Keratinocyte (primary cell): Measurements from ENCODE around the gene TRUB1. TPM values are rescaled to one million over a fixed set of nuclear protein-coding genes. Genes with fewer than 3 reads are reported as not detected.

Experiments used
- DNase-seq: peaks from one replicate; pipeline ENCODE4 v3.0.0-alpha.2; 2011; ENCODE audit warnings: low read depth, missing footprints, low spot score
- FAIRE-seq: peaks from 2 replicates; lab custom pipeline; 2011; peaks lifted over from hg19 to GRCh38; lab: Jason Lieb, UNC
- H2AFZ ChIP-seq: 2 replicates; pipeline ENCODE4 v1.6.0; 2012; ENCODE audit warnings: low read length, control low read depth, inconsistent platforms; ENCODE audit not compliant: control insufficient read depth
- H3K27ac ChIP-seq: 2 replicates; pipeline ENCODE4 v1.5.1; 2011; ENCODE audit warnings: low read length; ENCODE audit not compliant: control insufficient read depth, insufficient read depth
- H3K27me3 ChIP-seq: 3 replicates; pipeline ENCODE4 v1.6.0; 2011; ENCODE audit warnings: low read length; ENCODE audit not compliant: control insufficient read depth, insufficient read depth; ENCODE audit errors: extremely low read depth
- H3K36me3 ChIP-seq, 2 experiments: 2 replicates in 1 of 2; 3 replicates in 1 of 2; pipeline ENCODE4 v1.5.1; 2011; ENCODE audit warnings: low read length in 2 of 2, mild to moderate bottlenecking in 1 of 2; ENCODE audit not compliant: control insufficient read depth in 2 of 2, insufficient read depth in 2 of 2; ENCODE audit errors: extremely low read depth in 1 of 2
- H3K4me1 ChIP-seq: 3 replicates; pipeline ENCODE4 v1.5.1; 2011; ENCODE audit warnings: low read length; ENCODE audit not compliant: control insufficient read depth, insufficient read depth; ENCODE audit errors: extremely low read depth
- H3K4me2 ChIP-seq: 3 replicates; pipeline ENCODE4 v1.6.0; 2011; ENCODE audit warnings: low read depth, low read length; ENCODE audit not compliant: control insufficient read depth, insufficient read depth; ENCODE audit errors: extremely low read depth
- H3K4me3 ChIP-seq, 3 experiments: fragments of 200-600 bp in 1 of 3; sonication (generic) in 1 of 3; 2 replicates in 2 of 3; 3 replicates in 1 of 3; pipeline ENCODE4 v1.5.1; 2011 to 2016; ENCODE audit warnings: low read length in 3 of 3, mild to moderate bottlenecking in 3 of 3, control low read depth in 2 of 3, inconsistent platforms in 1 of 3, low read depth in 1 of 3, mixed read lengths in 1 of 3, mixed run types in 1 of 3, moderate library complexity in 1 of 3; ENCODE audit not compliant: control insufficient read depth in 2 of 3, insufficient read depth in 2 of 3; ENCODE audit errors: extremely low read depth in 1 of 3
- H3K79me2 ChIP-seq: 2 replicates; pipeline ENCODE4 v1.6.0; 2012; ENCODE audit warnings: low read length; ENCODE audit not compliant: control insufficient read depth, insufficient read depth
- H3K9ac ChIP-seq: 3 replicates; pipeline ENCODE4 v1.6.0; 2011; ENCODE audit warnings: low read length; ENCODE audit not compliant: control insufficient read depth, insufficient read depth; ENCODE audit errors: extremely low read depth
- H3K9me1 ChIP-seq: 3 replicates; pipeline ENCODE4 v1.6.0; 2011; ENCODE audit warnings: low read length; ENCODE audit not compliant: control insufficient read depth, insufficient read depth; ENCODE audit errors: extremely low read depth
- H3K9me3 ChIP-seq: 2 replicates; pipeline ENCODE4 v1.5.1; 2012; ENCODE audit warnings: low read depth, low read length; ENCODE audit not compliant: control insufficient read depth
- H4K20me1 ChIP-seq: 3 replicates; pipeline ENCODE4 v1.6.0; 2011; ENCODE audit warnings: low read length; ENCODE audit not compliant: control insufficient read depth, insufficient read depth; ENCODE audit errors: extremely low read depth
- CTCF ChIP-seq, 3 experiments: IDR thresholded peaks in 1 of 3; conservative IDR thresholded peaks in 1 of 3; optimal IDR thresholded peaks in 1 of 3; 2 replicates in 2 of 3; 3 replicates in 1 of 3; pipeline versions ENCODE3 to v1.5.1; 2011; ENCODE audit warnings: low read length in 3 of 3, mild to moderate bottlenecking in 3 of 3, moderate library complexity in 2 of 3, control low read depth in 1 of 3, inconsistent platforms in 1 of 3; ENCODE audit not compliant: insufficient read depth in 2 of 3; ENCODE audit errors: extremely low read depth in 1 of 3
- EZH2 ChIP-seq: IDR thresholded peaks from one replicate; pipeline ENCODE4 v1.6.1; 2012; ENCODE audit warnings: inconsistent platforms, mild to moderate bottlenecking, low read length, moderate library complexity
- dilution Hi-C: fragments of 300-500 bp; cut with MboI; formaldehyde crosslinking; loops from one replicate; pipeline ENCODE4 v1.7.0; 2020; ENCODE audit warnings: low sequenced_read_pairs; ENCODE audit not compliant: extremely low pct_ligation_motif_present
- polyA plus RNA-seq, 5 experiments: library from polyadenylated mRNA; depleted of rRNA in 3 of 5; stranded (reverse) in 3 of 5; stranded (forward) in 1 of 5; unstranded in 1 of 5; fragments of >200 nt; gene quantifications; 1 replicate in 1 of 5; 2 replicates in 3 of 5; 3 replicates in 1 of 5; pipeline versions ENCODE4 v1.2.1 to v1.2.3, GENCODE V29; 2011 to 2012; ENCODE audit warnings: missing spikeins in 2 of 5, low read depth in 1 of 5, low replicate concordance in 1 of 5

The TRUB1 gene
- polyA plus RNA-seq, 1 donor (not counting 4 experiments of a cell fraction or from before 2014, with no cell fraction given) = 20.5 TPM

GRCh38 chr10:114956466-114956865, 18.5 kb downstream of the TRUB1 start:
- dilution Hi-C loops = no loop called here
- peaks cover 0 to 3% of the 10 kb centered on the region in 2 experiments for H3K36me3 ChIP-seq

GRCh38 chr10:114957122-114957521, 19.1 kb downstream of the TRUB1 start:
- peak; percentile 9 for FAIRE-seq
- no peak overlapping the region for H3K27ac ChIP-seq
- H3K9me3 ChIP-seq = no peaks in the 10 kb centered on the region

More at GRCh38 chr10:114956466-114956865, 18.5 kb downstream of the TRUB1 start:
- Histone ChIP-seq H3K4me1 (no peaks in the 10 kb centered on the region), H3K27ac (no peak overlapping the region), H3K79me2 (peaks cover 27% of the 10 kb centered on the region), H3K27me3 (no peaks in the 10 kb centered on the region), H3K9me3 (no peaks in the 10 kb centered on the region), H4K20me1 (no peaks in the 10 kb centered on the region), H2AFZ (no peak overlapping the region), H3K4me2 (no peak overlapping the region), H3K4me3 (no peak overlapping the region), H3K9ac (no peak overlapping the region), H3K9me1 (no peaks in the 10 kb centered on the region)
- FAIRE-seq (no peak), DNase-seq (no peak)
- TF ChIP-seq CTCF (optimal IDR thresholded peaks at IDR 0.05 in 1 of 3, IDR thresholded peaks at IDR 0.05 in 1 of 3, conservative IDR thresholded peaks at IDR 0.05 in 1 of 3; ENCODE audit: extremely low read depth in 1 of 3, insufficient read depth in 2 of 3, low read length in 3 of 3) = no peak
- no peak for TF ChIP-seq EZH2

More at GRCh38 chr10:114957122-114957521, 19.1 kb downstream of the TRUB1 start:
- H3K36me3 ChIP-seq = peaks cover under 1 to 3% of the 10 kb centered on the region in 2 experiments
- H4K20me1 ChIP-seq = no peaks in the 10 kb centered on the region
- no peak for TF ChIP-seq EZH2
- no peak for TF ChIP-seq CTCF (optimal IDR thresholded peaks at IDR 0.05 in 1 of 3, IDR thresholded peaks at IDR 0.05 in 1 of 3, conservative IDR thresholded peaks at IDR 0.05 in 1 of 3; ENCODE audit: extremely low read depth in 1 of 3, insufficient read depth in 2 of 3, low read length in 3 of 3)
- no peak overlapping the region for H3K4me2 ChIP-seq
- no peak overlapping the region for H3K9ac ChIP-seq
- dilution Hi-C loops = no loop called here
- no peak overlapping the region for H3K4me3 ChIP-seq
- DNase-seq = no peak
- H3K27me3 ChIP-seq = no peaks in the 10 kb centered on the region
- H3K4me1 ChIP-seq = no peaks in the 10 kb centered on the region
- H2AFZ ChIP-seq = no peak overlapping the region
- H3K9me1 ChIP-seq = no peaks in the 10 kb centered on the region
- H3K79me2 ChIP-seq = peaks cover 26% of the 10 kb centered on the region
